HCT116 (cell line): ENCODE results near the gene RGL2. TPM values are rescaled to one million over a fixed set of nuclear protein-coding genes. Genes with fewer than 3 reads are reported as not detected.

Experiments used
- CTCF ChIP-seq, 3 experiments: fragments of 200-600 bp in 1 of 3; sonication (generic) in 1 of 3; IDR thresholded peaks in 2 of 3; conservative IDR thresholded peaks in 1 of 3; 2 replicates each; pipeline ENCODE4 v1.5.1; 2012 to 2017; ENCODE audit warnings: low read depth in 2 of 3, low read length in 2 of 3, antibody characterized with exemption in 1 of 3, borderline replicate concordance in 1 of 3, control low read depth in 1 of 3, mild to moderate bottlenecking in 1 of 3, mixed read lengths in 1 of 3, mixed run types in 1 of 3, moderate library complexity in 1 of 3; ENCODE audit not compliant: insufficient read depth in 1 of 3
- EGR1 ChIP-seq: IDR thresholded peaks from 2 replicates; pipeline ENCODE4 v1.6.1; 2012; ENCODE audit warnings: low read depth
- ELF1 ChIP-seq: IDR thresholded peaks from 2 replicates; pipeline ENCODE4 v1.6.1; 2012; ENCODE audit warnings: low read depth, borderline replicate concordance
- EZH2 ChIP-seq: fragments of 200-600 bp; sonication (generic); IDR thresholded peaks from 2 replicates; pipeline ENCODE4 v1.6.1; 2017; ENCODE audit warnings: antibody characterized with exemption, mixed run types
- FOSL1 ChIP-seq: IDR thresholded peaks from 2 replicates; pipeline ENCODE4 v1.6.1; 2012; ENCODE audit warnings: low read depth
- MAX ChIP-seq: IDR thresholded peaks from 2 replicates; pipeline ENCODE4 v1.6.1; 2012
- SIN3A ChIP-seq: IDR thresholded peaks from 2 replicates; pipeline ENCODE4 v1.6.1; 2012; ENCODE audit warnings: low read depth
- YY1 ChIP-seq: IDR thresholded peaks from 2 replicates; pipeline ENCODE4 v1.6.1; 2011; ENCODE audit warnings: low read length, low read depth, moderate library complexity, mild to moderate bottlenecking; ENCODE audit not compliant: insufficient replicate concordance; ENCODE audit errors: extremely low read depth
- ZBTB33 ChIP-seq: IDR thresholded peaks from 2 replicates; pipeline ENCODE4 v1.6.1; 2011; ENCODE audit warnings: mild to moderate bottlenecking, low read length, moderate library complexity; ENCODE audit not compliant: insufficient replicate concordance; ENCODE audit errors: extremely low read depth
- ZFX ChIP-seq: fragments of 450-650 bp; IDR thresholded peaks from 2 replicates; pipeline ENCODE4 v1.6.1; 2017
- total RNA-seq: library from RNA; stranded (reverse); gene quantifications from one replicate; pipeline ENCODE4 v1.2.1, GENCODE V29; 2021; ENCODE audit not compliant: unreplicated experiment

Gene RGL2
- total RNA-seq, 1 experiment from 2014 or later: 53.4 TPM

GRCh38 chr6:33271468-33272274, 27.1 kb downstream of the RGL2 start, which contains the start of the genes RPS18 and VPS52 (continued):
- TF ChIP-seq ZBTB33 (peak; percentile 60), SIN3A (no peak), EZH2 (no peak), ELF1 (no peak), YY1 (peak; percentile 91), ZFX (peak; percentile 85), FOSL1 (no peak), MAX (no peak), CTCF (IDR thresholded peaks at IDR 0.05 in 2 of 3, conservative IDR thresholded peaks at IDR 0.05 in 1 of 3; ENCODE audit: borderline replicate concordance in 1 of 3, insufficient read depth in 1 of 3, low read depth in 2 of 3, low read length in 2 of 3) (no peak), EGR1 (no peak)
